Epithelial cell of esophagus (primary cell): ENCODE measurements around the gene PGBD5.

Experiments used
- DNase-seq: peaks from one replicate; pipeline ENCODE4 v3.0.0; 2010; ENCODE audit warnings: low read depth
- H3K4me3 ChIP-seq: 2 replicates; pipeline ENCODE4 v1.5.1; 2011; ENCODE audit warnings: mild to moderate bottlenecking, low read length, control low read depth
- TF ChIP-seq, protein P1 (sequence below): IDR thresholded peaks from 2 replicates; pipeline ENCODE4 v1.5.1; 2011; ENCODE audit warnings: low read depth, mild to moderate bottlenecking, low read length, control low read depth, inconsistent platforms; ENCODE audit not compliant: insufficient read depth; ENCODE audit errors: missing control alignments

Gene PGBD5

DNA sequence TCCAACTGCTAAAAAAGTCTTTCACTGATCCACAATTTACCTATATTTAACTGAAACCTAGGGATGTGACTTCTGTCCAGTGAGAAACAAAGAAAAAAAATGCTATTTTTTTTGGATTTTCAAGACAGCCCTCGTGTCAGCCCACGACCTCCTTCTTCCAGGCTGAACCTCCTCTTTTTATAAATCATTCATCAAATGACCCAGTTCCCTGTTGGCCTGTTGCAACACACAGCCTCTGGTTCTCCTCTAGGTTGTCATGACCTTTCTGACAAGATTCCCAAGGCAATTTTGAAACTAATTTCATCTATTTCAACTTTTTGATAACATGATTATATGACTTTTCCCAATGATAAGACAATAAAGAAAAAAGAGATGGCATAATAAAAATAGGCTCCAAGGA is 74.6 kb downstream of the PGBD5 start:
- TF ChIP-seq, protein P1, sequence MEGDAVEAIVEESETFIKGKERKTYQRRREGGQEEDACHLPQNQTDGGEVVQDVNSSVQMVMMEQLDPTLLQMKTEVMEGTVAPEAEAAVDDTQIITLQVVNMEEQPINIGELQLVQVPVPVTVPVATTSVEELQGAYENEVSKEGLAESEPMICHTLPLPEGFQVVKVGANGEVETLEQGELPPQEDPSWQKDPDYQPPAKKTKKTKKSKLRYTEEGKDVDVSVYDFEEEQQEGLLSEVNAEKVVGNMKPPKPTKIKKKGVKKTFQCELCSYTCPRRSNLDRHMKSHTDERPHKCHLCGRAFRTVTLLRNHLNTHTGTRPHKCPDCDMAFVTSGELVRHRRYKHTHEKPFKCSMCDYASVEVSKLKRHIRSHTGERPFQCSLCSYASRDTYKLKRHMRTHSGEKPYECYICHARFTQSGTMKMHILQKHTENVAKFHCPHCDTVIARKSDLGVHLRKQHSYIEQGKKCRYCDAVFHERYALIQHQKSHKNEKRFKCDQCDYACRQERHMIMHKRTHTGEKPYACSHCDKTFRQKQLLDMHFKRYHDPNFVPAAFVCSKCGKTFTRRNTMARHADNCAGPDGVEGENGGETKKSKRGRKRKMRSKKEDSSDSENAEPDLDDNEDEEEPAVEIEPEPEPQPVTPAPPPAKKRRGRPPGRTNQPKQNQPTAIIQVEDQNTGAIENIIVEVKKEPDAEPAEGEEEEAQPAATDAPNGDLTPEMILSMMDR: no peak
- no peak for DNase-seq
- H3K4me3 ChIP-seq: no peak overlapping the region

DNA sequence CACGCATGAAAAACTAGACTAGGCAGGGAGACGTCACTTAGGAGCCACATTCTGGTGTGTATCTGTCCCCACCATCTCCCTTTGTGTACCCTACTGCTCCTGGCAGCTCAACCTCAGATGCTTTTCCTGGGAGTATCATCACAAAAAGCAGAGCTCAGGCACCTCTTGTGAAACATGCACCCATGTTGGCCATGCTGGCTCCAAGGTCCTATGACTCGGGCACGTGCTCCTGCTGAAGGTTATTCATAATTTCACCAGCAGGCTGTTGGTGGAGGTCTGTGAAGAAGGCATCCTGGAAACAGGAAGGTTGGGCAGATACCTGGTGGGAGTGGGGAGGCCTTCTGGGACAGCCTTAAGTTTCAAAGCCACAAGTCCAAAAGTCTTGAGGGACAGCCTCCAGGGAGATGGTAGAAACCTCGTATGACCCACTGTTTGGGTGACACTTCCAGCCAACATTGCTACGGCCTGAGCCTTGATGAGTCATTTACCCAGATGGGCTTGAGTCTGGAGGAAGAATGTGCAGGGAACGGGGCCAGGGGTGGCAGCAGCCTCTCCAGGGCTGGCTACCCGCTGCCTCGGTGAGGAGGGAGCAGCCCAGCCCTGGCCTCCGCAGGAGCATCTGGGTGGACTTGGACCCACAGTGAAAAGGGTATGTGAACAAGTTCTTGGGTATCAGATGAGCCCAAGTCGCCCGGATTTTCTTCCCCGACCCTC is 75.8 kb downstream of the PGBD5 start:
- no peak overlapping the region for H3K4me3 ChIP-seq
- TF ChIP-seq, protein P1: no peak
- no peak for DNase-seq

DNA sequence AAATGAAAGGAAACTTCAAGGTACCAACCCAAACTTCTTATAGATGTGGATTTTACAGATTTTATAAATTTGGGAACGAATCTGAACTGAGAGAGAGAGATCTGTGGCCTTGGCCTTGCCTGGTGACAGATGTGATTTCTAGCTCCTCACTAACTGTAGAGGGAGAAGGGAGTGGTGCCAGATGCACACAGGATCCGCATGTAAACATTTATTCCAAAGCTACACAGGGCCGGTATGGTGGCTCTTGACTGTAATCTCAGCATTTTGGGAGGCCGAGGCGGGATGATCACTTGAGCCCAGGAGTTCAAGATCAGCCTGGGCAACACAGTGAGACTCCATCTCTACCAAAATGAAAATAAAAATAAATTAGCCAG is 77.1 kb downstream of the PGBD5 start:
- H3K4me3 ChIP-seq: no peak overlapping the region
- TF ChIP-seq, protein P1: no peak
- DNase-seq: no peak

DNA sequence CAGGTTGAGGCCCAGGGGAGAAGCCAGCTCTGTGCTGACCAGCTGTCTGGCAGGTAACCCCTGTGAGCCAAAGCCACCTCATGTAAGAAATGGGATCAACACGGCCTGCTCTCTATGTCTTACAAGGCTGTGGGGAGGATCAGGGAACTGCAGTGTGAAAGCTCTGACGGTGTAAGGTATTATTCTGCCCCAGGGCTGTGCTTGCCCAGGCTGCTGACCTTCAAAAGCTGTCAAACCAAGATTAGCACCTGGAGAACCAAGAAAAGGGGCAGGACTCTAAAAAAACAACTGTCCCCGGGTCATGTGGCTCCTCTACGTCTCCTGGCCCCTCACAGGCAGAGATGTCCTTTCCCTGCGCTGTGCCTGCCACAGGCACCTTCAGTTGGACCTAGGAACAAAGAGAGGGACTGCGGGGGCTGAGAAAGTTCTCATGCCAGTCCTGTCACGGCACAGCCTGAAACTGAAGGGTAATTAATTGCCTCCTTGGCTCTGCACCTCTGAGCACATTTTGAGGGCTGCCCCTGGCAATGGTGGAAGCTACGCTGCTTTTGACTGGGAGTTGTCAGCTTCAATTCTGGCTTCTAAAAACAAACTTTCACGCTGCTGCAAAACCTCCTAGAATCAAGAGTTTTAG is 77.6 kb downstream of the PGBD5 start:
- TF ChIP-seq, protein P1: no peak
- DNase-seq: no peak
- no peak overlapping the region for H3K4me3 ChIP-seq

DNA sequence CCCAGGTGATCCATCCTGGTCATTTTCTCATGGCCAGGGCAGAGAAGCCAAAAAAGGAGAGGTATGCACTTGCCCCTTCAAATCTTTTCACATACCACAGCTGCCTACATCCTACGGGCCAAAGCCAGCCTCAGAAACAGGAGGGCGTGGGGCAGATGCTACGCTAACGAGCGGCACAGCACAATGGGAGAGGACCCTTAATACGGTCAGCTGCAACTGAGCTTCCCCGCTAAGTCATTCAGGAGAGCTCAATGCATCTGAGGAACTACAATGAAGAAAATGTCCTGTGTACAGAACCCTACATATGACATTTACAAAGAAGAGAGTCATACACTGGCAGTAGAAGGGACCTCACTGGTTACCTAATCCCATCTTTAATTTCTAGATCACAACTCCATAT is 78.2 kb downstream of the PGBD5 start:
- TF ChIP-seq, protein P1: no peak
- DNase-seq: no peak
- no peak overlapping the region for H3K4me3 ChIP-seq

DNA sequence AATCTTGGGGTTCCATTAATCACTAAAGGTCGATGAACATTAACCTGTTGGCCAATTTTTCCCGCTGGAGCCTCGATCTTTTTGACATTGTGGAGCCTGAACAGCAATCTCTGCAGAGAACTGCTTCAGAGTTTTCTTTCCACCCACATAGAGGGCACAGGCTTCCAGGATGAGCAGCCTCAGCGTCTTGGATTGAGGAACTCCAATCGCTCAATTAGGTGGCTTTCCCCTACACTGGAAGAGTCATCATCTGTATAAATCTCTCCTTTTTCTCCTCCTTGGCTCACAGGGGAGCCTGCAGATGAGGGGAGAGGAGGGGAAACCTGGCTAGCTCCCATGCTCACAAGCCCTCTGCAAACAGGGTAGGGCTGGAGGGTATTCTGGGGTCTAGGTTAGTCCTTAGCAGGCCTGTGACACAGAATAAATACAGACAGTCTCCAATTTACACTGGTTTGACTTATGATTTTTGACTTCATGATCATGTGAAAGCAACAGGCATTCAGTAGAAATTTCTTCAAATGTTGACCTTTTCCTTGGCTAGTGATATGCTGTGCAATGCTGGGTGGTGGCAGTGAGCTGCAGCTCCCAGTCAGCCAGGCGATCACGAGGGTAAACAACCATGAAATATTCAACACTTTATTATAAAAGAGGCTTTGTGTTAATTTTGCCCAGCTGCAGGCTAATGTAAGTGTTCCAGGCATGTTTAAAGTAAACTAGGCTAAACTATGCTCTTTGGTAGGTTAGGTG is 80.8 kb downstream of the PGBD5 start:
- TF ChIP-seq, protein P1: no peak

More for the DNA sequence above, 80.8 kb downstream of the PGBD5 start:
- H3K4me3 ChIP-seq: no peak overlapping the region
- DNase-seq: no peak
